GM12875 (cell line): ENCODE measurements around the gene YEATS2.
"Not testable (repeated sequence)": the region's sequence is repeated elsewhere in the genome, so short reads cannot be mapped to it uniquely, and the experiment has no call there.

Experiments used
- H3K4me3 ChIP-seq: one replicate; pipeline ENCODE4 v1.5.1; 2011; ENCODE audit warnings: low read depth, low read length, control low read depth
- CTCF ChIP-seq: IDR thresholded peaks from 2 replicates; pipeline ENCODE4 v1.5.1; 2011; ENCODE audit warnings: low read depth, mild to moderate bottlenecking, control low read depth, inconsistent platforms, low read length, moderate library complexity, borderline replicate concordance; ENCODE audit not compliant: insufficient read depth

The YEATS2 gene

GRCh38 chr3:183697123-183697609 is 431 bp upstream of the YEATS2 start:
- no peak for TF ChIP-seq CTCF
- H3K4me3 ChIP-seq = peak overlapping the region; percentile 93

GRCh38 chr3:183698318-183698751 is 738 bp downstream of the YEATS2 start:
- TF ChIP-seq CTCF = no peak
- H3K4me3 ChIP-seq = peak overlapping the region; percentile 93

DNA sequence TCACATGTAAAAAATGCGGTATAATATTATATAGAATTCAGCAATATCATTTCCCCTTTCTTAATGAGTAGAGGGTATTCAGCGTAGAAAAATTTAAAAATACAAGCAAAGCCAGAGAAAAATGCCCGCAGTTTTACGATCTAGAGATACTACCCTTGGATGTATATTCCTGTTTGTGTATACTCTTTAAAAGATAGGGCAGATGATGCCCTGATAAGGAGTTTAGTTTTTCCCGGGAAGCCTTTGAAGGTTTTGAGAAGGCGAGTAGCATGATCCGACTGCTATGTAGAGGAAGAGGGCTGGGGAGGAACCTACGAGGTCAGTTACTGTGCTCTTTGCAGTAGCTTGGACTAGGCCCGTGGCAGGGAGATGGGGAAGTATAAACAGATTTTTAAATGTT is 1.2 kb downstream of the YEATS2 start:
- TF ChIP-seq CTCF = no peak
- peak overlapping the region; percentile 93 for H3K4me3 ChIP-seq

DNA sequence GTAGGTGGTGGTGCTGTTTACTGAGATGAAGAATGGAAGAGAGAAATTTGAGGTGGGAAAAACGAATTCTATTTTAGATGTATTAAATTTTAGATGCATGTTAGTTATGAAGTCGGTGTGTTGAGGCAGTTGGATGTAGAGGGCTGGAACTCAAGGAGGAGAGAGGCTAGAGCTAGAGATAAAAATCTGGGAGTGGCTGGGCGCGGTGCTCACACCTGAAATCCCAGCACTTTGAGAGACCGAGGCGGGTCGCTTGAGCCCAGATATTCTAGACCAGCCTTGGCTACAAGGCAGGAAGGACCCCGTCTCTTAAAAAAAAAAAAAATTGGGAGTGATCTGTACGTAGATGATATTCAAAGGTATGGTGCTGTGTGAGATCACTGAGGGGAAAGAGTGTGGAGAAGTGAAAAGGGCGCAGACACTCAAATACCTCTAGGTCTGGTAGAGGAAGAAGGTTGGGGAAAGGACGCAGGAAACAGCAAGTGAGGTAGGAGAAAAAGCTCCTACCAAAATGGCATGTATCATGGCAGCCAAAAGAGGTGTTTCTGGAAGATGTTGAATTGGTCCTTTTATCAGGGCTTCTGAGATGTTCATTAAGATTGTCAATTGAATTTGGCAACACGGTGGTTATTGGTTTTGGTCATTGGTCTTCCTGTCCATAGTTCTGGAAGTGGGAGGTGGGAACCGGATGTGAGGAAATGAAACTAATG is 1.8 kb downstream of the YEATS2 start:
- H3K4me3 ChIP-seq = peak overlapping the region; percentile 93
- TF ChIP-seq CTCF = no peak

- TF ChIP-seq CTCF = no peak
- H3K4me3 ChIP-seq = no peak overlapping the region
Measured at GRCh38 chr3:183701744-183702143, 4.1 kb downstream of the YEATS2 start.

DNA sequence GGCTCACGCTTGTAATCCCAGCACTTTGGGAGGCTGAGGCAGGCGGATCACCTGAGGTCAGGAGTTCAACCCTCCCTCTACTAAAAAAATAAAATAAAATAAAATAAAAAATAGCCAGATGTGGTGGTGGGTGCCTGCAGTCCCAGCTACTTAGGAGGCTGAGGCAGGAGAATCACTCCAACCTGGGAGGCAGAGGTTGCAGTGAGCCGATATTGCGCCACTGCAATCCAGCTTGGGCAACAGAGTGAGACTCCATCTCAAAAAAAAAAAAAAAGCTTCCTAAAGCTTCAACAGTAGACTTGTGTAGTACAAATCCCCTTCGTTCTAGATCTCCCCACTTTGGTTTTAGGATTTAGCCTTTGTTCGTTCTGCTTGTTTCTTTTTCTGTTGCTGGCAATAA is 6.3 kb downstream of the YEATS2 start:
- not testable (repeated sequence) for H3K4me3 ChIP-seq

- TF ChIP-seq CTCF = no peak
- H3K4me3 ChIP-seq = no peak overlapping the region
Measured at GRCh38 chr3:183710231-183710630, 12.6 kb downstream of the YEATS2 start.
